Sigmoid colon (tissue), 7 donors: ENCODE measurements around the gene ZNF213. TPM values are rescaled to one million over a fixed set of nuclear protein-coding genes. Genes with fewer than 3 reads are reported as not detected.

Experiments used
- DNase-seq: peaks from one replicate; pipeline ENCODE4 v3.0.0-alpha.2; 2019
- H3K27ac ChIP-seq, 4 donors: fragments of 200-600 bp; sonication (generic); one replicate each; pipeline ENCODE4 v1.5.1; 2016 to 2019; ENCODE audit warnings: mild to moderate bottlenecking in 1 of 4
- H3K27me3 ChIP-seq, 3 donors: fragments of 200-600 bp; sonication (generic); one replicate each; pipeline ENCODE4 v1.5.1; 2019; ENCODE audit warnings: mild to moderate bottlenecking in 1 of 3
- H3K36me3 ChIP-seq, 4 donors: fragments of 200-600 bp; sonication (generic); one replicate each; pipeline ENCODE4 v1.5.1; 2016 to 2019
- H3K4me1 ChIP-seq, 4 donors: fragments of 200-600 bp; sonication (generic); one replicate each; pipeline ENCODE4 v1.5.1; 2017 to 2019
- H3K4me3 ChIP-seq, 4 donors: fragments of 200-600 bp; sonication (generic); one replicate each; pipeline ENCODE4 v1.5.1; 2017 to 2019; ENCODE audit warnings: mild to moderate bottlenecking in 2 of 4, moderate library complexity in 1 of 4
- H3K9me3 ChIP-seq, 4 donors: fragments of 200-600 bp in 3 of 4; sonication (generic) in 3 of 4; one replicate each; pipeline versions ENCODE4 v1.5.1 to v1.6.1; 2013 to 2019
- CTCF ChIP-seq, 4 experiments: fragments of 450-650 bp in 3 of 4; fragments of 200-600 bp in 1 of 4; IDR thresholded peaks; one replicate each; pipeline ENCODE4 v1.5.1; 2016 to 2019; ENCODE audit warnings: antibody characterized with exemption in 4 of 4, mild to moderate bottlenecking in 3 of 4, moderate library complexity in 2 of 4
- EP300 ChIP-seq, 4 donors: sonication (generic); formaldehyde crosslinking; IDR thresholded peaks; one replicate each; pipeline ENCODE4 v1.6.1; 2017; ENCODE audit warnings: antibody characterized with exemption in 4 of 4
- POLR2A ChIP-seq, 2 donors: fragments of 450-650 bp; IDR thresholded peaks; one replicate each; pipeline ENCODE4 v1.6.1; 2016; ENCODE audit warnings: antibody characterized with exemption in 2 of 2, mild to moderate bottlenecking in 2 of 2, moderate library complexity in 2 of 2
- POLR2AphosphoS5 ChIP-seq, 4 donors: sonication (generic); formaldehyde crosslinking; IDR thresholded peaks; one replicate each; pipeline ENCODE4 v1.6.1; 2017; ENCODE audit warnings: antibody characterized with exemption in 4 of 4
- WGBS, 2 donors: extraction: QIAGEN DNeasy Blood & Tissue Kit; methylation state at CpG; one replicate each; pipeline ENCODE4 v1.1.7; 2013; 5-methylcytosine and 5-hydroxymethylcytosine counted together
- intact Hi-C: fragments of 100-400 bp; cut with DNase I; formaldehyde crosslinking; loops from one replicate; pipeline ENCODE4 v1.15.1; 2023
- polyA plus RNA-seq, 3 donors: library from polyadenylated mRNA; stranded (reverse); fragments of 200-250 nt; gene quantifications; one replicate each; pipeline ENCODE4 v1.2.3, GENCODE V29; 2013
- total RNA-seq, 4 donors: library from RNA; depleted of rRNA; stranded (reverse); fragments of >200 nt; gene quantifications; one replicate each; pipeline ENCODE4 v1.1.0, GENCODE V29; 2016
- donor health status: healthy with polysubstance abuse.
- donor health status: Bipolar disorder and iron deficiency.
- donor health status: healthy.

Gene ZNF213
- total and polyA plus RNA-seq, 7 donors, result 2.6 to 11.3 (median 7.2) TPM

- no peak overlapping the region for H3K27ac ChIP-seq
- WGBS, 2 donors, result 95 to 96% methylated on average over 11 of the region's 11 CpGs
Observed at GRCh38 chr16:3143189-3143588, 8.4 kb downstream of the ZNF213 start.

GRCh38 chr16:3143598-3144320 lies 8.9 kb downstream of the ZNF213 start:
- TF ChIP-seq CTCF (IDR thresholded peaks at IDR 0.05) (no peak), EP300 (IDR thresholded peaks at IDR 0.05) (no peak), POLR2AphosphoS5 (IDR thresholded peaks at IDR 0.05) (no peak), POLR2A (IDR thresholded peaks at IDR 0.05) (no peak)
- Histone ChIP-seq H3K27me3 (no peaks in the 10 kb centered on the region), H3K36me3 (peaks cover 6 to 44% (median 14%) of the 10 kb centered on the region in 4 donors), H3K27ac (no peak overlapping the region), H3K9me3 (no peaks in the 10 kb centered on the region), H3K4me1 (no peaks in the 10 kb centered on the region), H3K4me3 (no peak overlapping the region)
- DNase-seq, result no peak
- intact Hi-C loops, result no loop called here
- 33 to 79% methylated on average over 23 of the region's 23 CpGs for WGBS, 2 donors

More at GRCh38 chr16:3143189-3143588, 8.4 kb downstream of the ZNF213 start:
- no peaks in the 10 kb centered on the region for H3K9me3 ChIP-seq
- DNase-seq, result no peak
- no peak overlapping the region for H3K4me3 ChIP-seq
- H3K36me3 ChIP-seq, result peaks cover 7 to 49% (median 16%) of the 10 kb centered on the region in 4 donors
- H3K27me3 ChIP-seq, result no peaks in the 10 kb centered on the region
- H3K4me1 ChIP-seq, result no peaks in the 10 kb centered on the region
- intact Hi-C loops, result no loop called here
- TF ChIP-seq CTCF (IDR thresholded peaks at IDR 0.05) (no peak), POLR2AphosphoS5 (IDR thresholded peaks at IDR 0.05) (no peak), POLR2A (IDR thresholded peaks at IDR 0.05) (no peak), EP300 (IDR thresholded peaks at IDR 0.05) (no peak)

- 43 to 77% methylated on average over 18 of the region's 18 CpGs for WGBS, 2 donors
- Histone ChIP-seq H3K4me1 (peaks cover 0 to 4% (median 3%) of the 10 kb centered on the region in 4 donors), H3K27ac (no peak overlapping the region), H3K4me3 (no peak overlapping the region), H3K9me3 (no peaks in the 10 kb centered on the region), H3K36me3 (peaks cover 0 to 37% (median 11%) of the 10 kb centered on the region in 4 donors), H3K27me3 (no peaks in the 10 kb centered on the region)
- intact Hi-C loops, result no loop called here
- peak; percentile 59 for DNase-seq
- no peak for TF ChIP-seq POLR2AphosphoS5 (IDR thresholded peaks at IDR 0.05)
- no peak for TF ChIP-seq CTCF (IDR thresholded peaks at IDR 0.05)
- TF ChIP-seq POLR2A (IDR thresholded peaks at IDR 0.05), result no peak
- no peak for TF ChIP-seq EP300 (IDR thresholded peaks at IDR 0.05)
Observed at GRCh38 chr16:3144321-3144983, 9.6 kb downstream of the ZNF213 start.

DNA sequence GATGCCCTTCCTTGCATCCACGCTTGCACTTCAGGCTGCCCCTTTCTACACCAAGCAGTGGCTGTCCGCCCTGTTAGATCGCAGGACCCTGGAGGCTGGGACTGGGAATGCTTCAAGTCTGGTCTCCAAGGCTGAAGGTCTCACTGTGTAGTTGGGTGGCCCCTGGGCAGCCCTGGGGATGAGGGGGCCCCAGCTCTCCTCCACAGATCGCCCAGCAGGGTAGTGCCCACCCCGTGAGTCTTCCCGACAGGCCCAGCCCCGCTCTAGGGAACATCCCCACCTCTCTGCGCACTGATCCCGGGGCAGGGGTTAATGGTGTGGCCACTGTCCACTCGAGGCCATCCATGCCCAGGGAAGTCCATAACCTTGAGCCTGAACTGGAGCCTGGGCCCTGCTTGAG lies 10.3 kb downstream of the ZNF213 start:
- H3K4me3 ChIP-seq, result no peak overlapping the region

More for the DNA sequence above, 10.3 kb downstream of the ZNF213 start:
- H3K36me3 ChIP-seq, result peaks cover 0 to 30% (median 11%) of the 10 kb centered on the region in 4 donors
- TF ChIP-seq CTCF (IDR thresholded peaks at IDR 0.05) (no peak), EP300 (IDR thresholded peaks at IDR 0.05) (no peak)
- peak; percentile 50 for DNase-seq
- no peaks in the 10 kb centered on the region for H3K27me3 ChIP-seq
- H3K9me3 ChIP-seq, result no peaks in the 10 kb centered on the region
- WGBS, 2 donors, result 86 to 88% methylated on average over 10 of the region's 10 CpGs
- intact Hi-C loops, result no loop called here
- no peak overlapping the region for H3K27ac ChIP-seq
- H3K4me1 ChIP-seq, result peaks cover 0 to 11% (median 7%) of the 10 kb centered on the region in 4 donors
